WI38 (cell line): ENCODE measurements around the gene MYRF.
A peak's percentile ranks its signal among the peaks of the same experiment; 100 is the strongest.

ENCODE experiments used
- H3K4me3 ChIP-seq: 2 replicates; pipeline ENCODE4 v1.5.1; 2011; ENCODE audit warnings: low read depth, mild to moderate bottlenecking, control low read depth, low read length
- CTCF ChIP-seq: IDR thresholded peaks from 2 replicates; pipeline ENCODE4 v1.5.1; 2012; ENCODE audit warnings: low read depth, mild to moderate bottlenecking, control low read depth, low read length

Gene MYRF

GRCh38 chr11:61815790-61816735 lies 63.6 kb downstream of the MYRF start:
- no peak for TF ChIP-seq CTCF
- H3K4me3 ChIP-seq = peak overlapping the region; percentile 76

GRCh38 chr11:61816736-61817455 lies 64.5 kb downstream of the MYRF start, which contains the start of gene FADS1:
TSS of gene FADS1 (minus strand) at chr11:61817003. CDS start at chr11:61816929, 74 bp downstream.
- peak; percentile 55 for TF ChIP-seq CTCF
- H3K4me3 ChIP-seq = peak within 1 kb of the TSS; percentile 76

GRCh38 chr11:61817471-61818202 lies 65.2 kb downstream of the MYRF start:
- H3K4me3 ChIP-seq = peak overlapping the region; percentile 76
- no peak for TF ChIP-seq CTCF

- TF ChIP-seq CTCF = no peak
- H3K4me3 ChIP-seq = no peak overlapping the region
Measured at GRCh38 chr11:61820174-61820573, 67.7 kb downstream of the MYRF start.

GRCh38 chr11:61826930-61827570 lies 74.6 kb downstream of the MYRF start:
- no peak for TF ChIP-seq CTCF
- H3K4me3 ChIP-seq = peak overlapping the region; percentile 81

GRCh38 chr11:61827571-61828378 lies 75.3 kb downstream of the MYRF start, which contains the start of gene FADS2:
TSS of gene FADS2 (plus strand) at chr11:61828300. CDS start at chr11:61828391, 91 bp downstream.
- peak within 1 kb of the TSS; percentile 81 for H3K4me3 ChIP-seq
- TF ChIP-seq CTCF = no peak
